ENCODE data around the gene TRIM52. TPM values are rescaled to one million over a fixed set of nuclear protein-coding genes. Genes with fewer than 3 reads are reported as not detected.

Gene TRIM52
- total and polyA plus RNA-seq, 9 of the 15 experiments (the other 6 are each of a cell fraction or from before 2014, with no cell fraction given), result 3.3 to 21.9 (median 13.5) TPM

DNA sequence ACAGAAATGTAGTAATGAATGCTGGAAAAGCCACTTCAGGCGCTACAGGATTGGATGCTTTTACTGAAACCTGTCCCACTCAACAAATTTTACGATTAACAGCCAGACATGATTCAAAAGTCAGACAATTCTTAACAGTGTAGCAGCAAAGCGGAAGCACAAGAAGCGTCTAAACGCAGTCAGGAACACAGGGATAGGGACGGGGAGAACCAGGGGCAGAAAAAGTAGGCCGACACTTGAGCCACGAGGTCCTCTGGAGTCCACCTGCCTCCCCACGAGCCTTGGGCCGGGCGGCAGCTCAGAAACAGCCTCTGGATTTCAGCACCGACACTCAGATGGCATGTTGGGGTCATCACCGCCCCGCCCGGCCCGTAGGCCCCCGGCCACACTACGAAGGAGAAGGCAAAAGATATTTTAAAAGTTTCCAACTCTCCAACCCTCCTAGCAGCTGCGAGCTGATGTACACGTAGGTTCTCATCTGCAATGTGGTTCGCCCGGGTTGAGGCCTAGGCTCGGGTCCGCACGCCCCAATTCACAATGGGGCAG, 17.9 kb downstream of the TRIM52 start (continued):
- TF ChIP-seq ARID4B (CRISPR knock-in tag; IDR thresholded peaks at IDR 0.05) (no peak), EP400 (IDR thresholded peaks at IDR 0.05) (no peak), U2AF2 (optimal IDR thresholded peaks at IDR 0.05; ENCODE audit: low read depth, low read length) (no peak), KAT7 (CRISPR knock-in tag; IDR thresholded peaks at IDR 0.05; ENCODE audit: borderline replicate concordance) (0 out of 2 replicates have a peak, but pooled peaks have one; percentile 71), ZNF668 (CRISPR knock-in tag; IDR thresholded peaks at IDR 0.05) (no peak), MLLT1 (IDR thresholded peaks at IDR 0.05) (0 out of 4 replicates have a peak, but pooled peaks of 1 of the 2 experiments have one; percentile 2), SUPT5H (IDR thresholded peaks at IDR 0.05) (no peak), SRSF7 (optimal IDR thresholded peaks at IDR 0.05; ENCODE audit: low read depth, low read length) (no peak), TSHZ1 (CRISPR knock-in tag; IDR thresholded peaks at IDR 0.05) (no peak)
- TF ChIP-seq, protein P1, sequence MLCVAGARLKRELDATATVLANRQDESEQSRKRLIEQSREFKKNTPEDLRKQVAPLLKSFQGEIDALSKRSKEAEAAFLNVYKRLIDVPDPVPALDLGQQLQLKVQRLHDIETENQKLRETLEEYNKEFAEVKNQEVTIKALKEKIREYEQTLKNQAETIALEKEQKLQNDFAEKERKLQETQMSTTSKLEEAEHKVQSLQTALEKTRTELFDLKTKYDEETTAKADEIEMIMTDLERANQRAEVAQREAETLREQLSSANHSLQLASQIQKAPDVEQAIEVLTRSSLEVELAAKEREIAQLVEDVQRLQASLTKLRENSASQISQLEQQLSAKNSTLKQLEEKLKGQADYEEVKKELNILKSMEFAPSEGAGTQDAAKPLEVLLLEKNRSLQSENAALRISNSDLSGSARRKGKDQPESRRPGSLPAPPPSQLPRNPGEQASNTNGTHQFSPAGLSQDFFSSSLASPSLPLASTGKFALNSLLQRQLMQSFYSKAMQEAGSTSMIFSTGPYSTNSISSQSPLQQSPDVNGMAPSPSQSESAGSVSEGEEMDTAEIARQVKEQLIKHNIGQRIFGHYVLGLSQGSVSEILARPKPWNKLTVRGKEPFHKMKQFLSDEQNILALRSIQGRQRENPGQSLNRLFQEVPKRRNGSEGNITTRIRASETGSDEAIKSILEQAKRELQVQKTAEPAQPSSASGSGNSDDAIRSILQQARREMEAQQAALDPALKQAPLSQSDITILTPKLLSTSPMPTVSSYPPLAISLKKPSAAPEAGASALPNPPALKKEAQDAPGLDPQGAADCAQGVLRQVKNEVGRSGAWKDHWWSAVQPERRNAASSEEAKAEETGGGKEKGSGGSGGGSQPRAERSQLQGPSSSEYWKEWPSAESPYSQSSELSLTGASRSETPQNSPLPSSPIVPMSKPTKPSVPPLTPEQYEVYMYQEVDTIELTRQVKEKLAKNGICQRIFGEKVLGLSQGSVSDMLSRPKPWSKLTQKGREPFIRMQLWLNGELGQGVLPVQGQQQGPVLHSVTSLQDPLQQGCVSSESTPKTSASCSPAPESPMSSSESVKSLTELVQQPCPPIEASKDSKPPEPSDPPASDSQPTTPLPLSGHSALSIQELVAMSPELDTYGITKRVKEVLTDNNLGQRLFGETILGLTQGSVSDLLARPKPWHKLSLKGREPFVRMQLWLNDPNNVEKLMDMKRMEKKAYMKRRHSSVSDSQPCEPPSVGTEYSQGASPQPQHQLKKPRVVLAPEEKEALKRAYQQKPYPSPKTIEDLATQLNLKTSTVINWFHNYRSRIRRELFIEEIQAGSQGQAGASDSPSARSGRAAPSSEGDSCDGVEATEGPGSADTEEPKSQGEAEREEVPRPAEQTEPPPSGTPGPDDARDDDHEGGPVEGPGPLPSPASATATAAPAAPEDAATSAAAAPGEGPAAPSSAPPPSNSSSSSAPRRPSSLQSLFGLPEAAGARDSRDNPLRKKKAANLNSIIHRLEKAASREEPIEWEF (CRISPR knock-in tag; IDR thresholded peaks at IDR 0.05), result no peak
- TF ChIP-seq, protein P2, sequence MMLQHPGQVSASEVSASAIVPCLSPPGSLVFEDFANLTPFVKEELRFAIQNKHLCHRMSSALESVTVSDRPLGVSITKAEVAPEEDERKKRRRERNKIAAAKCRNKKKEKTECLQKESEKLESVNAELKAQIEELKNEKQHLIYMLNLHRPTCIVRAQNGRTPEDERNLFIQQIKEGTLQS (IDR thresholded peaks at IDR 0.05), result no peak
- TF ChIP-seq, protein P2 (CRISPR knock-in tag; conservative IDR thresholded peaks at IDR 0.05), result no peak
